Measurements from ENCODE around the gene GPR158.
A peak's percentile ranks its signal among the peaks of the same experiment; 100 is the strongest.

The GPR158 gene

DNA sequence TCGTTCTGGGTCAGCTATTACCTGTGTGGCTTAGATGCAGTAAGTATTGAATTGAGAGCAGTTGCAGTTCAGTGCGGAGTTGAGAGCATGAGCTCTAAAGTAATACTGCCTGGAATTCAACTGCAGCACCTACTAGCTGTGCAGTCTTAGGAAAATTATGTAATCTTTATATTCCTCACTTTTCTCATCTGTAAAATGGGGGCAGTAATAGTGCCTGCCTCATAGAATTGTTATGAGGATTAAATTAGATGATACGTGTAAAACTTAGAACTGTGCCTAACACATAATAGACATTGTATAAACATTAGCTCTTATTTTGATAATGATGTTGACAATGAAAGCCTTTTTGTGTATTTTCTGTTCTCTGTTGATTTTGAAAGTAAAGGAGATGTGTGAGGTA is 330.0 kb downstream of the GPR158 start:
- no peak overlapping the region for H2AFZ ChIP-seq (ENCODE audit: low read depth, low read length)
- no peaks in the 10 kb centered on the region for H3K27me3 ChIP-seq (ENCODE audit: insufficient read depth, low read length)
- H3K4me1 ChIP-seq (ENCODE audit: insufficient read depth, low read length): no peaks in the 10 kb centered on the region
- H3K4me3 ChIP-seq (ENCODE audit: low read length): no peak overlapping the region
- H3K36me3 ChIP-seq (ENCODE audit: insufficient read depth, low read length): no peaks in the 10 kb centered on the region
- H3K9me3 ChIP-seq (ENCODE audit: low read length): no peaks in the 10 kb centered on the region

- H2AFZ ChIP-seq (ENCODE audit: low read depth, low read length): no peak overlapping the region
- no peaks in the 10 kb centered on the region for H3K9me3 ChIP-seq (ENCODE audit: low read length)
- no peaks in the 10 kb centered on the region for H3K27me3 ChIP-seq (ENCODE audit: insufficient read depth, low read length)
- H3K4me1 ChIP-seq (ENCODE audit: insufficient read depth, low read length): no peaks in the 10 kb centered on the region
- H3K4me3 ChIP-seq (ENCODE audit: low read length): no peak overlapping the region
- H3K36me3 ChIP-seq (ENCODE audit: insufficient read depth, low read length): no peaks in the 10 kb centered on the region
These were observed 330.7 kb downstream of the GPR158 start for GRCh38 chr10:25505466-25505865.

DNA sequence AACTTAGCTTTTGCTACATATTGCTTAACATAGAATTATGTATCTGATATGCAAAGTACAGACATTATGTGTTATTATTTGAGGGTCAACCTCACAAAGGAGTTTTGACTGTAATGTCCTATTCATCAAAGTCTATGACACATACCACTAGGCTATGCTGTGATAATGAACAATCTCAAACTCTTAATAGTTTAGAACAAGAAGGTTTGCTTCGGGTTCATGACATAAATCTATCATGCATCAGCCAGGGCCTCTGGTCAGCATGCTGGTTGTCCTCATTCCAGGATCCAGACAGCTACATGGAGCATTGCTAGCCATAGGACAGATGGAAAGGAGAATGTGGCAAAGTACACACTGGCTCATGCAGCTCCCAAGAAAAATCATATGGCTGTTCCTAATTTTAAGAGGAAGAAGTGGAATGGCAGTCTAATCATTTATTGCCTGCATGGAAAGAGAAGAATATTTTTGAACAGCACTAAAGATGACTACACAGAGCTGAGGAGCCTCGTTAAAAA is 332.1 kb downstream of the GPR158 start:
- no peaks in the 10 kb centered on the region for H3K27me3 ChIP-seq (ENCODE audit: insufficient read depth, low read length)
- no peak overlapping the region for H2AFZ ChIP-seq (ENCODE audit: low read depth, low read length)
- no peaks in the 10 kb centered on the region for H3K4me1 ChIP-seq (ENCODE audit: insufficient read depth, low read length)
- H3K36me3 ChIP-seq (ENCODE audit: insufficient read depth, low read length): no peaks in the 10 kb centered on the region
- H3K9me3 ChIP-seq (ENCODE audit: low read length): no peaks in the 10 kb centered on the region
- H3K4me3 ChIP-seq (ENCODE audit: low read length): no peak overlapping the region

GRCh38 chr10:25508112-25508815 is 333.5 kb downstream of the GPR158 start:
- no peaks in the 10 kb centered on the region for H3K36me3 ChIP-seq (ENCODE audit: insufficient read depth, low read length)
- H3K4me3 ChIP-seq (ENCODE audit: low read length): no peak overlapping the region
- no peaks in the 10 kb centered on the region for H3K27me3 ChIP-seq (ENCODE audit: insufficient read depth, low read length)
- no peak overlapping the region for H2AFZ ChIP-seq (ENCODE audit: low read depth, low read length)
- no peaks in the 10 kb centered on the region for H3K4me1 ChIP-seq (ENCODE audit: insufficient read depth, low read length)
- no peaks in the 10 kb centered on the region for H3K9me3 ChIP-seq (ENCODE audit: low read length)

GRCh38 chr10:25509151-25509550 is 334.4 kb downstream of the GPR158 start:
- Histone ChIP-seq H3K4me3 (ENCODE audit: low read length) (no peak overlapping the region), H3K27me3 (ENCODE audit: insufficient read depth, low read length) (no peaks in the 10 kb centered on the region), H2AFZ (ENCODE audit: low read depth, low read length) (no peak overlapping the region), H3K36me3 (ENCODE audit: insufficient read depth, low read length) (no peaks in the 10 kb centered on the region), H3K4me1 (ENCODE audit: insufficient read depth, low read length) (no peaks in the 10 kb centered on the region), H3K9me3 (ENCODE audit: low read length) (no peaks in the 10 kb centered on the region)

DNA sequence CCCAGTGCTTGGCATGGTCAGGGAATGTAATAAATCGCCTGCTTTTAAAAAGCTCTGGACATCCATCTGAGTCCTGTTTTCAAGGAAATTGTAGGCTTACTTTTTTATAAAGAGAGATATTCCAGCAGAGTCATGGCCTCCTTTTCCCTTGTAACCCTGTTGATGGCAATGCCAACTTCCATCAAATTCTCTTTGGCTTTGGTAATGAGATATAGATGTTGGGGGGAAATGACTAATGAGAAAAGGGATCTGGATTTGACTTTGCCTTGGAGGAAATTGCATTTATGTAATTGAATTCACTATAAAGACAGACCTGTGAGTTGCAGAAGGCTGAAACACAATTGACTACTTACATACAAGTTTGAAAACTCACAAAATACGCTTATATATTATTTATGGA is 347.5 kb downstream of the GPR158 start:
- Histone ChIP-seq H3K4me1 (ENCODE audit: insufficient read depth, low read length) (no peaks in the 10 kb centered on the region), H3K4me3 (ENCODE audit: low read length) (no peak overlapping the region), H3K27me3 (ENCODE audit: insufficient read depth, low read length) (no peaks in the 10 kb centered on the region), H3K36me3 (ENCODE audit: insufficient read depth, low read length) (no peaks in the 10 kb centered on the region), H2AFZ (ENCODE audit: low read depth, low read length) (no peak overlapping the region), H3K9me3 (ENCODE audit: low read length) (no peaks in the 10 kb centered on the region)

DNA sequence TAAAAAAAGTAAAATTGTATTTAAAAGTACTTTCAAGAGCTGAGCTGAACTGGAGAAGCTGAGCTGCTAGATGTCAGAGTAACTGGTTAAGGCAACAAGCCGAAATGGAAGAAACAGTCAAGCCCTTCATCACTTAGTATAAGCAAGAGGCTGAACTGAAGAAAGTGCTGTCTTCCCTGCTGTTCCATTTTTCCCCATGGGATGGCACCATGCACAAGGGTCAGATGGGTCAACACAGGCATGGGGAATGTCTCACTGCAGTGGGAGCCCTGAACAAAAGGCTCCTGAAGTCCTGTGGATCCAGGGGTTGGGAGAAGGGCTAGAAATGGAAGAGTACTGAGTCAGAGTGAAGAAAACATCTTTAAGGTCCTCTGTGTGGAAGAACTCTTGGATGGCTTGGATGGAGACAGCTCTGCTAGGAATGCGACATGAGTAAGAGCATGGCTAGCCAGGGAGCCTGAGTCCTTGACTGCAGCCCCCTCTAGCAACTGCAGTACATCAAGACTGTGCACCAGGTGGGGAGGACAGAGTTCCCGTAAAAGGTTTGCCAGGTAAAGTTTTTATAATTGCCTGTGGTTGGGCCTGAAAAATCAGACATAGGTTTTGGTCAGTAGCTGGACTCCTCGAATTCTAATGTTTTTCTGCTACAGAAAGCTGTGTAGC is 348.3 kb downstream of the GPR158 start:
- Histone ChIP-seq H2AFZ (ENCODE audit: low read depth, low read length) (no peak overlapping the region), H3K9me3 (ENCODE audit: low read length) (no peaks in the 10 kb centered on the region), H3K27me3 (ENCODE audit: insufficient read depth, low read length) (no peaks in the 10 kb centered on the region), H3K36me3 (ENCODE audit: insufficient read depth, low read length) (no peaks in the 10 kb centered on the region), H3K4me1 (ENCODE audit: insufficient read depth, low read length) (no peaks in the 10 kb centered on the region), H3K4me3 (ENCODE audit: low read length) (no peak overlapping the region)

GRCh38 chr10:25530306-25530705 is 355.5 kb downstream of the GPR158 start:
- H2AFZ ChIP-seq (ENCODE audit: low read depth, low read length): no peak overlapping the region
- H3K27me3 ChIP-seq (ENCODE audit: insufficient read depth, low read length): no peaks in the 10 kb centered on the region
- no peaks in the 10 kb centered on the region for H3K9me3 ChIP-seq (ENCODE audit: low read length)
- H3K4me1 ChIP-seq (ENCODE audit: insufficient read depth, low read length): no peaks in the 10 kb centered on the region
- H3K4me3 ChIP-seq (ENCODE audit: low read length): no peak overlapping the region
- no peaks in the 10 kb centered on the region for H3K36me3 ChIP-seq (ENCODE audit: insufficient read depth, low read length)

DNA sequence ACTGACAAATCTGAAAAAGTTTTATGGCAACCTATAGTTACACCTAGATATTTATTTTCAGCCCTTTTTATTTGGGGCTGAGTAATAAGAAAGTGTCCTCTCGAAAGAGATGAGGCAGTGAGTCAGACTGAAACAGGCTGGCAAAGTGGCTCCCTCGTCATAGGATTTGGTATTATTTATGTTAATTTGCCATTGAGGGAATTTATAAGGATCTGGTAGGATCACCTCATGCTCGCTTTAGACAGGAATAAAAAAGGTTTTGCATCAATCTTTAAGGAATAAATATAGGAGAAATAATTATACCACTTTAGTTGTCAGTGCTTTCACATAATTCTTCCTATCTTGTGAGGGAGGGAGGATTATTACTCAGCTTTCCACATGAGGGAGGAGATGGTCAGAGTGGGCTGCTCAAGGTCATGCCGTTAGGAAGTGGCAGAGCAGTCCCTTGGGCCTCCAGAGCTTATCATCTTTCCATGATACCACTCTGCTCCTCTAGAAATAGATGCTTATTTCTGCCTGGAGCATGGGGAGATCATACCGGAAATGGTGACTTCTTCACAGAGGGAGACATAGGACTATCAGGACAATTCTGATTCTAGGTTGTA is 356.8 kb downstream of the GPR158 start:
- Histone ChIP-seq H2AFZ (ENCODE audit: low read depth, low read length) (no peak overlapping the region), H3K9me3 (ENCODE audit: low read length) (no peaks in the 10 kb centered on the region), H3K4me1 (ENCODE audit: insufficient read depth, low read length) (no peaks in the 10 kb centered on the region), H3K36me3 (ENCODE audit: insufficient read depth, low read length) (no peaks in the 10 kb centered on the region), H3K27me3 (ENCODE audit: insufficient read depth, low read length) (no peaks in the 10 kb centered on the region), H3K4me3 (ENCODE audit: low read length) (no peak overlapping the region)

DNA sequence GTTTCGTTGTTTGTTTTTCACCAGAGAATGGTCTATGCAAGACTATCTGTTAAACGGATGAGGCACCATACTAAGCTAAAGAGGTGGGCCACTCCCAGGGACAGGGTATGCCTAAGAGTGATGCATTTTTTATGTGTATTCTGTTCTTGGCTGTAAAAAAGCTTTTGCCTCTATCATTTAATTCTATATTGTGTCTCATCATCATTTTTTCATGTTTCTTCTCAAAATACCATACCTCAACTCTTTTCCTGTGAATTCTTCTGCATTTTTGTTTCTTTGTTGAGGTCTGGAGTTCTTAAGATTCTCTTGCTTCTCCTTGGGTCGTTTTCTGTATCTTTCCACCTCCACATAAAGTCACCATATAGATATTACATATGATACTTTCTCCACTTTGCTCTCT is 357.4 kb downstream of the GPR158 start:
- no peak overlapping the region for H2AFZ ChIP-seq (ENCODE audit: low read depth, low read length)
- H3K4me1 ChIP-seq (ENCODE audit: insufficient read depth, low read length): no peaks in the 10 kb centered on the region
- H3K9me3 ChIP-seq (ENCODE audit: low read length): no peaks in the 10 kb centered on the region
- H3K36me3 ChIP-seq (ENCODE audit: insufficient read depth, low read length): no peaks in the 10 kb centered on the region
- H3K27me3 ChIP-seq (ENCODE audit: insufficient read depth, low read length): no peaks in the 10 kb centered on the region
- no peak overlapping the region for H3K4me3 ChIP-seq (ENCODE audit: low read length)

- H3K27me3 ChIP-seq (ENCODE audit: insufficient read depth, low read length): no peaks in the 10 kb centered on the region
- H3K4me3 ChIP-seq (ENCODE audit: low read length): no peak overlapping the region
- H2AFZ ChIP-seq (ENCODE audit: low read depth, low read length): no peak overlapping the region
- H3K36me3 ChIP-seq (ENCODE audit: insufficient read depth, low read length): no peaks in the 10 kb centered on the region
- H3K9me3 ChIP-seq (ENCODE audit: low read length): no peaks in the 10 kb centered on the region
- no peaks in the 10 kb centered on the region for H3K4me1 ChIP-seq (ENCODE audit: insufficient read depth, low read length)
These were observed 361.2 kb downstream of the GPR158 start for GRCh38 chr10:25536027-25536426.

DNA sequence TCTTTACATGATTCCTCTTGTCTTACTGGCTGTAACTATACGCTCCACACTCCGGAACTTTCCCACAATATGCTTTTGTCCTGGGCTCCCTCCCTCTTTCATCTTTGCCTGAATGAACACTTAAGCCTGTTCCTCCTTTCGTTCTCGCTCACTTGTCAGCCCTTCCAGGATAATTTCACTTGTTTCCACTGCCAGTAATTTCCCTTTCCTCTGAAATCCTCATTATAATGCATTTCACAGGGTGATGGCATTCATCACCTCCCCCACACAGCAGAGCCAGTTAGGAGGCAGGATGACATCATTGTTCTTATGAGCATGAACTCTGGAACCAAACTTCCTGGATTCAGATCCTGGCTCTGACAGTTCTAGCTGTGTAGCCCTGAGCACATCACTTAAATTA is 372.6 kb downstream of the GPR158 start:
- Histone ChIP-seq H3K4me3 (ENCODE audit: low read length) (peak overlapping the region; percentile 6), H2AFZ (ENCODE audit: low read depth, low read length) (peak overlapping the region; percentile 7), H3K36me3 (ENCODE audit: insufficient read depth, low read length) (no peaks in the 10 kb centered on the region), H3K9me3 (ENCODE audit: low read length) (no peaks in the 10 kb centered on the region), H3K4me1 (ENCODE audit: insufficient read depth, low read length) (peaks cover 12% of the 10 kb centered on the region), H3K27me3 (ENCODE audit: insufficient read depth, low read length) (no peaks in the 10 kb centered on the region)

DNA sequence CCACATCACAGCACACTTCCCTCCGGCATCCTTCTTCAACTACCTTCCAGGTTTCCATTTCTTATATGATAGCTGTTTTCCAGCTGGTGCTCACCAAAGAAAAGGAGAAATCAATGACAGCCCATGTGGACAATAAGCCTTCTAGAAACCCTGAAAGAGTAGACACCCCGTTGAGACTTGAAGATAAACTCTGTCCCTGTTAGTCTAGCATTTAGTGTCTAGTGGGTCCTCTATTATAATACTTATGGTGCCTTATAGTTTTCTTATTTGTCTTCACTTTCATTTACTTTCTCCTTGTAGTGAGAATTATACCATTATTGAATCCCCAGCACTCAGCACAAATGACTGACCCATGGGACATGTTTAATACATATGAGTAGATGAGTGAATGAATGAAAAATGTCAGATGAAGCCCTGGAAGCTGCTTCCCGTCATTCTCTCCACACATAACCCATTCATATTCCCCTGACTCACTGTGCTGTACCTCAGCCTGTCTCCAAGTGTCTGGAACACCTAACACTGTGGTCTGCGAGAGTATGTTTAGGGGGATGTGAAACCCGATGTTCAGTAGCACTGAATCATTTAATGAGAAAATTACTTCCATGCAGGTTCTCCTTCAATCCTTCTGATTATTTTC is 377.6 kb downstream of the GPR158 start:
- Histone ChIP-seq H2AFZ (ENCODE audit: low read depth, low read length) (no peak overlapping the region), H3K36me3 (ENCODE audit: insufficient read depth, low read length) (no peaks in the 10 kb centered on the region), H3K9me3 (ENCODE audit: low read length) (no peaks in the 10 kb centered on the region), H3K27me3 (ENCODE audit: insufficient read depth, low read length) (no peaks in the 10 kb centered on the region), H3K4me3 (ENCODE audit: low read length) (no peak overlapping the region), H3K4me1 (ENCODE audit: insufficient read depth, low read length) (peaks cover under 1% of the 10 kb centered on the region)
